GM21381 (cell line): ENCODE measurements around the gene TSPAN17.

Source experiments
- ATAC-seq: cut with Tn5 transposase; IDR thresholded peaks from one replicate; pipeline ENCODE4 v1.9.1; 2021; ENCODE audit warnings: mild to moderate bottlenecking, moderate library complexity; ENCODE audit not compliant: unreplicated experiment

The TSPAN17 gene

GRCh38 chr5:176620333-176620981 is 26.8 kb upstream of the TSPAN17 start:
- ATAC-seq: no peak

GRCh38 chr5:176621661-176622079 is 25.6 kb upstream of the TSPAN17 start:
- ATAC-seq: no peak

GRCh38 chr5:176624142-176624541 is 23.1 kb upstream of the TSPAN17 start:
- no peak for ATAC-seq

- no peak for ATAC-seq
Measured at GRCh38 chr5:176624938-176625337, 22.3 kb upstream of the TSPAN17 start.

GRCh38 chr5:176625512-176625911 is 21.8 kb upstream of the TSPAN17 start:
- no peak for ATAC-seq

- ATAC-seq: no peak
Measured at GRCh38 chr5:176625966-176626875, 21.1 kb upstream of the TSPAN17 start.

- no peak for ATAC-seq
Measured at GRCh38 chr5:176626876-176627236, 20.4 kb upstream of the TSPAN17 start.

- no peak for ATAC-seq
Measured at GRCh38 chr5:176627582-176627981, 19.7 kb upstream of the TSPAN17 start.

GRCh38 chr5:176628406-176629228 is 18.7 kb upstream of the TSPAN17 start:
- ATAC-seq: no peak

- ATAC-seq: no peak
Measured at GRCh38 chr5:176629317-176629852, 17.9 kb upstream of the TSPAN17 start.

GRCh38 chr5:176629853-176630680 is 17.2 kb upstream of the TSPAN17 start, which contains the start of the genes EIF4E1B and SNCB:
TSS of gene EIF4E1B (plus strand) at chr5:176630675. CDS start at chr5:176642788, 12,113 bp downstream.
TSS of gene SNCB (minus strand) at chr5:176630534. CDS start at chr5:176629654, 880 bp downstream.
- ATAC-seq: no peak

GRCh38 chr5:176630681-176631222 is 16.5 kb upstream of the TSPAN17 start:
- no peak for ATAC-seq

GRCh38 chr5:176631383-176632200 is 15.7 kb upstream of the TSPAN17 start:
- no peak for ATAC-seq

GRCh38 chr5:176632745-176633144 is 14.5 kb upstream of the TSPAN17 start:
- no peak for ATAC-seq

GRCh38 chr5:176633598-176633997 is 13.7 kb upstream of the TSPAN17 start:
- ATAC-seq: no peak

- no peak for ATAC-seq
Measured at GRCh38 chr5:176636426-176636825, 10.9 kb upstream of the TSPAN17 start.

- no peak for ATAC-seq
Measured at GRCh38 chr5:176637556-176637955, 9.7 kb upstream of the TSPAN17 start.

- ATAC-seq: no peak
Measured at GRCh38 chr5:176638437-176638836, 8.8 kb upstream of the TSPAN17 start.

- no peak for ATAC-seq
Measured at GRCh38 chr5:176639208-176639607, 8.1 kb upstream of the TSPAN17 start.
